Smooth muscle cell of the coronary artery (primary cell): ENCODE measurements around the gene TES. TPM values are rescaled to one million over a fixed set of nuclear protein-coding genes. Genes with fewer than 3 reads are reported as not detected.

ENCODE experiments used
- total RNA-seq: library from RNA; depleted of rRNA; stranded (reverse); fragments of >200 nt; gene quantifications from 2 replicates; pipeline ENCODE4 v1.2.3, GENCODE V29; 2014; ENCODE audit warnings: low replicate concordance

Gene TES, protein sequence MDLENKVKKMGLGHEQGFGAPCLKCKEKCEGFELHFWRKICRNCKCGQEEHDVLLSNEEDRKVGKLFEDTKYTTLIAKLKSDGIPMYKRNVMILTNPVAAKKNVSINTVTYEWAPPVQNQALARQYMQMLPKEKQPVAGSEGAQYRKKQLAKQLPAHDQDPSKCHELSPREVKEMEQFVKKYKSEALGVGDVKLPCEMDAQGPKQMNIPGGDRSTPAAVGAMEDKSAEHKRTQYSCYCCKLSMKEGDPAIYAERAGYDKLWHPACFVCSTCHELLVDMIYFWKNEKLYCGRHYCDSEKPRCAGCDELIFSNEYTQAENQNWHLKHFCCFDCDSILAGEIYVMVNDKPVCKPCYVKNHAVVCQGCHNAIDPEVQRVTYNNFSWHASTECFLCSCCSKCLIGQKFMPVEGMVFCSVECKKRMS
- total RNA-seq: 4.0 and 81.0 TPM in 2 replicates

DNA sequence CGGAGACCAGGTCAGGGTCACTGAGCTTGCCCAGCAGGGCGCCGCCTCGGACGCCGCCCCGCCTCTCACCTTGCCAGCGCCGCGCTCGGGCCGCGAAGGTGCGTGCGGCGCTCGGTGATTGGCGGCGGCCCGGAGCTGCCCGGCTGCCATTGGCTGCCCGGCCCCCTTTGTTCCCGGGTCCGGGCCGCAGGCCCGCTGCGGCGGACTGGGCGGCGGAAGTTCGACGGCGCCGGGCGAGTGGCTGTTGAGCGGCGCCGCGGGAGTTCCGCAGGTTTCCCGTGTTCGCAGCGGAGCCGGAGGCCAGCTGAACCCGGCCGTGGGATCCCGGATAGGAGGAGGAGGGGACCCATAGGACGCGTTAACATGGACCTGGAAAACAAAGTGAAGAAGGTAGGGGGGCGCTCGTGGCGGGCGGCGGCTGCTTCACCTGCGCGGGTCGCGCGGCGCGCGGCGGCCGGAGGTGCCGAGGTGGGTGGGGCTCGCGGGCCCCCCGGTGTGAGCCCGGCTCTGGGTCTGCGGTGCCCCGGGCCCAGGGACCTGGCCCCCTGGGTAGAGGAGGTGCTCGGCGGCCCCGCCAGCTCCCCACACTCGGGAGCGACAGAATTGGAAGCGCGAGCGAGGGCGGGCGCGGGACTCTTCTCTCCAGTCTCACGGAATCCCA lies at the start of gene TES:
TES (plus strand) TSS at position 195 of the 661 bp plus-strand sequence; CDS start at position 364, 169 bp downstream.

Other genes starting within 250 kb of the TES start
- under 0.01 and 0.12 TPM in 2 replicates for gene TFEC, start 179.8 kb upstream of the TES start, total RNA-seq